ENCODE results near the gene LARGE2.

Gene LARGE2

DNA sequence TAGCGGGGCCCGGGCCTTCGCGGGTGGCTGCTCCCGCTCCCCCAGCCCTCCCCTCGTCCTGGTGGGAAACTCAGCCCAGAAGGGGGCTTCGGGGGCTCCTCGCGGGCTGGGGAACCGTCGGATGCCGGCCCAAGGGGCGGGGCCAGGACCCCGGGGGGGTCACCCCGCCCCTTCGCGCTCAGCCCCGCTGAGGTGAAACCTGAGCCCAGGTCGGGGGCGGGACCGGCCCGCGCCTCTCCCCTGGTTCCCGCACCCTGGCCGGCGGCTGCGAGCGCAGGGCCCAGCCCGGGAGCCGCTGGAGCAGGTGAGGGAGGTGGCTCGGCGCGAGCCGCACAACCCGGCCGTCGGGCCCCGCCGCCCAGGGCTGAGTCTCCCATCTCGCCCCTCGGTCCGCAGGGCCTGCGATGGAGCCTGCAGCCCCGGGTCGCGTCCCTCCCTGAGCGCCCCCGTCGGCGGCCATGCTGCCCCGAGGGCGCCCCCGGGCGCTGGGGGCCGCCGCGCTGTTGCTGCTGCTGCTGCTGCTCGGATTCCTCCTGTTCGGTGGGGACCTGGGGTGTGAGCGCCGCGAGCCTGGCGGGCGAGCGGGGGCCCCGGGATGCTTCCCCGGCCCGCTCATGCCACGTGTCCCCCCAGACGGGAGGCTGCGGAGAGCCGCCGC lies at the start of gene LARGE2:
Gene LARGE2, plus strand, starts transcription at position 232 of the 658 bp plus-strand sequence. Its CDS starts 227 bp downstream, at position 459.
- TF ChIP-seq POLR2A (IDR thresholded peaks at IDR 0.05; ENCODE audit: extremely low read depth, insufficient read length) (no peak), MYC (IDR thresholded peaks at IDR 0.05; ENCODE audit: low read depth, low read length) (no peak)
- TF ChIP-seq, protein P1, sequence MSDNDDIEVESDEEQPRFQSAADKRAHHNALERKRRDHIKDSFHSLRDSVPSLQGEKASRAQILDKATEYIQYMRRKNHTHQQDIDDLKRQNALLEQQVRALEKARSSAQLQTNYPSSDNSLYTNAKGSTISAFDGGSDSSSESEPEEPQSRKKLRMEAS (IDR thresholded peaks at IDR 0.05; ENCODE audit: low read depth, low read length) = no peak
- TF ChIP-seq, protein P2, sequence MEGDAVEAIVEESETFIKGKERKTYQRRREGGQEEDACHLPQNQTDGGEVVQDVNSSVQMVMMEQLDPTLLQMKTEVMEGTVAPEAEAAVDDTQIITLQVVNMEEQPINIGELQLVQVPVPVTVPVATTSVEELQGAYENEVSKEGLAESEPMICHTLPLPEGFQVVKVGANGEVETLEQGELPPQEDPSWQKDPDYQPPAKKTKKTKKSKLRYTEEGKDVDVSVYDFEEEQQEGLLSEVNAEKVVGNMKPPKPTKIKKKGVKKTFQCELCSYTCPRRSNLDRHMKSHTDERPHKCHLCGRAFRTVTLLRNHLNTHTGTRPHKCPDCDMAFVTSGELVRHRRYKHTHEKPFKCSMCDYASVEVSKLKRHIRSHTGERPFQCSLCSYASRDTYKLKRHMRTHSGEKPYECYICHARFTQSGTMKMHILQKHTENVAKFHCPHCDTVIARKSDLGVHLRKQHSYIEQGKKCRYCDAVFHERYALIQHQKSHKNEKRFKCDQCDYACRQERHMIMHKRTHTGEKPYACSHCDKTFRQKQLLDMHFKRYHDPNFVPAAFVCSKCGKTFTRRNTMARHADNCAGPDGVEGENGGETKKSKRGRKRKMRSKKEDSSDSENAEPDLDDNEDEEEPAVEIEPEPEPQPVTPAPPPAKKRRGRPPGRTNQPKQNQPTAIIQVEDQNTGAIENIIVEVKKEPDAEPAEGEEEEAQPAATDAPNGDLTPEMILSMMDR (IDR thresholded peaks at IDR 0.05; ENCODE audit: low read depth, low read length) = no peak
- no peak within 1 kb of the TSS for H3K4me3 ChIP-seq (ENCODE audit: low read depth, low read length)
- no peak for DNase-seq (ENCODE audit: low read depth)

DNA sequence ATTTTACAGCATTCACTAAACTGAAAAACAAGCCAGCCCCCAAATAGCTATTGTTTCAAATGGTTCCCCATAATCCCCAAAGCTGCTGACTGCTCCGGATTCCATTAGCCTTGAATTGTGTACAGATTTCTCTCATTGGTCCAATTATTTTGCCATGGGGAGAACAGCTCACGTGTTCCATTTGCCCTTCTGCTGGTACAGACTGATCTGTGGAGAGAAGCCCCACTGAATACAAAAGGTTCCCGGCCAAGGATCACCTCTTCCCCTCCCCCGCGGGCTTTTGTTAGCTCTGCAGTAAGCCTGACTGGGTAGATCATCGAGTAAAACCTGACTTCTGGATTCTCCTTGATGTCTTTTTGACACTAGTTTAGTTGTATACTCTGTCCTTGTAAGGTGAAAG lies 46.1 kb upstream of the LARGE2 start:
- no peak for TF ChIP-seq POLR2A (IDR thresholded peaks at IDR 0.05; ENCODE audit: extremely low read depth, insufficient read length)
- TF ChIP-seq, protein P2 (IDR thresholded peaks at IDR 0.05; ENCODE audit: low read depth, low read length) = no peak
- TF ChIP-seq, protein P1 (IDR thresholded peaks at IDR 0.05; ENCODE audit: low read depth, low read length) = no peak
- no peak for TF ChIP-seq MYC (IDR thresholded peaks at IDR 0.05; ENCODE audit: low read depth, low read length)
- no peak for DNase-seq (ENCODE audit: low read depth)
- no peak overlapping the region for H3K4me3 ChIP-seq (ENCODE audit: low read depth, low read length)

DNA sequence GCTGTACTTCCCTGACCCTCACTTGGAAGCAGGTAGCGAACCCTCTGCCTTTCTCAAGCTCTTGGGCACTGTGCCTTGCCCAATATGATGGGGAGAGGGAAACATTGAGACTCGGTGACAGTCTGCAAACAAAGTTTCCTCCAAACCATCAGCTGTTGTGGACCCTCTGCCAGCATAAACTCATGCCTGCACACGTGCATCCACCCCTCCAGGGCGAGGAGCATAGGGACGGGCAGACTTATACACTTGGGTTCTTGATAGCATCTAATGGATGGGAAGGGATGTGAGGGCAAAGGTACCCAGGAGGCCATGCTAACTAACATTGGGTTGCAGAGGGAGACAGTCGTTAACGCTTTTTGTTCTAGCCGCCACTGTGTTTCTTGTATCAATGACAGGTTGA lies 45.2 kb upstream of the LARGE2 start:
- H3K4me3 ChIP-seq (ENCODE audit: low read depth, low read length) = no peak overlapping the region
- no peak for DNase-seq (ENCODE audit: low read depth)
- TF ChIP-seq POLR2A (IDR thresholded peaks at IDR 0.05; ENCODE audit: extremely low read depth, insufficient read length) = no peak
- TF ChIP-seq, protein P2 (IDR thresholded peaks at IDR 0.05; ENCODE audit: low read depth, low read length) = no peak
- TF ChIP-seq, protein P1 (IDR thresholded peaks at IDR 0.05; ENCODE audit: low read depth, low read length) = no peak

DNA sequence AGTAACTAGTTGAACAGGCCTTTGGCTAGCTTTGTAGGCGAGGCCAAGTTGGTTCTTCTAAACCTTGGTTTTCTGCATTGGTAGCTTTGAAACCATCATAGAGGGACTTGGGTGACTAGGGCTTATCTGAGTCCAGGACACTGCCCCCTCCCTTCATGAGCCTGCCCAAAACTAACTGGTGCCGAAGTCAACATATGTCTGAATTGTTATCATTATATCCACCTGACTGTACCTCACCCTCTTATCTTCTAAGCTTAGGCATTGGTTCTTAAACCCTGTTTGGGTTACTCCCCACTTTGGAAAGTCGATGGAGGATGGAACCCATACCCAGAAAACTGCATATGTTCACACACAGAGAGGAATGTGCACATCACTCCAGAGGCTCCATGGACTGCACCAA lies 44.6 kb upstream of the LARGE2 start:
- H3K4me3 ChIP-seq (ENCODE audit: low read depth, low read length) = no peak overlapping the region
- TF ChIP-seq POLR2A (IDR thresholded peaks at IDR 0.05; ENCODE audit: extremely low read depth, insufficient read length) (no peak), MYC (IDR thresholded peaks at IDR 0.05; ENCODE audit: low read depth, low read length) (no peak)
- TF ChIP-seq, protein P2 (IDR thresholded peaks at IDR 0.05; ENCODE audit: low read depth, low read length) = no peak
- TF ChIP-seq, protein P1 (IDR thresholded peaks at IDR 0.05; ENCODE audit: low read depth, low read length) = no peak
- DNase-seq (ENCODE audit: low read depth) = no peak

DNA sequence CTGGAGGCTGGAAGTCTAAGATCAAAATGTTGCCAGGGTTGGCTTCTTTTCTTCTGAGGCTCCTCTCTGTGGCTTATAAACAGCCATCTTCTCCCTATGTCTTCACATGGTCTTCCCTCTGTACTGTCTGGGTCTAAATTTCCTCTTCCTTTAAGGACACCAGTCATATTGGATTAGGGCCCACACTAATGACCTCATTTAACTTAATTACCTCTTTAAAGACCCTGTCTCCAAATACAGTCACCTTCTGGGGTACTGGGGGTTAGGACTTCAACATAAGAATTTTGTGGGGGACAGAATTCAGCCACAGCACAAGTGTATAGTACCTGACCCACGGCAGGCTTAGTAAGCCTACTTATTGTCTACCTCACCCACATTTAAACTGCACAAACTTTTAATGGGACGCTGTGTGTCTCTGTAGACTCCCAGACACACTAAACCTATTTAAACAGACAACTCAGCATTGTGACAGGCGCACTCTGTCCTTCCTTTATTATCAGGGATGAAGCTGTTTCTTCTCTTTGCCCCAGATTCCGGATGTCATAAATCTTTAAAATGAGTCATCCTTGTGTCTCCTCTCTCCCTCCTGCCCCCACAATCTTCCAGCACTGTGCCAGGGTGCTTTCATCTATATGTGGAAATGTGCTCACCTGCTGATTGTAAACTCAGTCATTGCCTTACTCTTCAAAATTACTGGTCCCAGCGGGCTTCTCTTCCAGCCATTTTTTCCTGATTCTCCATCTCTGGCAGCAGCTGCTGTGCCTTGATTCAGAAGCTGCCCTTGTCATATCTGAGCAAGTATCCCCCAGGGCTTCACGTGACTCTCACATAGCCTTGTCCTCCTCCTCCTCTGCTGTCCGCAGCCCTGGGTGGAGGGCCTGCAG lies 42.4 kb upstream of the LARGE2 start:
- TF ChIP-seq MYC (IDR thresholded peaks at IDR 0.05; ENCODE audit: low read depth, low read length) = no peak
- TF ChIP-seq POLR2A (IDR thresholded peaks at IDR 0.05; ENCODE audit: extremely low read depth, insufficient read length) = no peak
- TF ChIP-seq, protein P1 (IDR thresholded peaks at IDR 0.05; ENCODE audit: low read depth, low read length) = no peak
- TF ChIP-seq, protein P2 (IDR thresholded peaks at IDR 0.05; ENCODE audit: low read depth, low read length) = no peak
- DNase-seq (ENCODE audit: low read depth) = peak; percentile 50
- no peak overlapping the region for H3K4me3 ChIP-seq (ENCODE audit: low read depth, low read length)

Data from NB4 (cell line).